Natural killer cell (primary cell): Measurements from ENCODE around the gene MS4A18. TPM values are rescaled to one million over a fixed set of nuclear protein-coding genes. Genes with fewer than 3 reads are reported as not detected.

ENCODE experiments used
- ATAC-seq, 3 donors: fragments of 150-1000 bp in 2 of 3; fragments of 200-7000 bp in 1 of 3; cut with Tn5 transposase; 1 replicate in 1 of 3; 2 replicates in 2 of 3; pipeline ENCODE4 v1.10.0; 2021; ENCODE audit warnings: mild to moderate bottlenecking in 2 of 3, moderate library complexity in 2 of 3
- DNase-seq, 2 donors: peaks; one replicate each; pipeline versions ENCODE4 v3.0.0 to v3.0.0-alpha.2; 2013 to 2021; ENCODE audit warnings: mixed read lengths in 1 of 2
- H3K27ac ChIP-seq: one replicate; pipeline ENCODE4 v1.5.1; 2013; ENCODE audit warnings: mild to moderate bottlenecking, low read length
- H3K27me3 ChIP-seq: one replicate; pipeline ENCODE4 v1.6.1; 2013; ENCODE audit warnings: low read length; ENCODE audit not compliant: control insufficient read depth, insufficient read depth
- H3K36me3 ChIP-seq: one replicate; pipeline ENCODE4 v1.6.1; 2013; ENCODE audit warnings: low read length; ENCODE audit not compliant: control insufficient read depth, insufficient read depth
- H3K4me1 ChIP-seq: one replicate; pipeline ENCODE4 v1.6.1; 2013; ENCODE audit warnings: low read length; ENCODE audit not compliant: control insufficient read depth, insufficient read depth
- H3K4me3 ChIP-seq: one replicate; pipeline ENCODE4 v1.5.1; 2013; ENCODE audit warnings: low read length
- H3K9me3 ChIP-seq: one replicate; pipeline ENCODE4 v1.6.1; 2013; ENCODE audit warnings: low read length; ENCODE audit not compliant: control insufficient read depth, insufficient read depth
- H3K27ac Mint-ChIP-seq, 2 donors: one replicate each; pipeline ENCODE4 v1.8.0; 2022; ENCODE audit warnings: mild to moderate bottlenecking in 2 of 2, mixed read lengths in 2 of 2, moderate library complexity in 1 of 2
- H3K27me3 Mint-ChIP-seq, 2 donors: one replicate each; pipeline ENCODE4 v1.8.0; 2022; ENCODE audit warnings: low read depth in 2 of 2, mixed read lengths in 2 of 2
- H3K36me3 Mint-ChIP-seq: one replicate; pipeline ENCODE4 v1.8.0; 2022; ENCODE audit warnings: mixed read lengths
- H3K4me1 Mint-ChIP-seq, 2 donors: one replicate each; pipeline ENCODE4 v1.8.0; 2022; ENCODE audit warnings: mixed read lengths in 2 of 2
- H3K4me3 Mint-ChIP-seq: one replicate; pipeline ENCODE4 v1.8.0; 2022; ENCODE audit warnings: mild to moderate bottlenecking, moderate library complexity, mixed read lengths
- H3K9me3 Mint-ChIP-seq, 2 donors: one replicate each; pipeline ENCODE4 v1.8.0; 2022; ENCODE audit warnings: mixed read lengths in 2 of 2
- CTCF ChIP-seq: fragments of 200-600 bp; IDR thresholded peaks from one replicate; pipeline ENCODE4 v1.8.0; 2022; ENCODE audit warnings: antibody characterized with exemption
- WGBS: methylation state at CpG from one replicate; pipeline ENCODE4 v1.1.7; 2013; ENCODE audit warnings: missing lambda C conversion rate; ENCODE audit not compliant: insufficient coverage; 5-methylcytosine and 5-hydroxymethylcytosine counted together
- intact Hi-C: fragments of 100-400 bp; cut with micrococcal nuclease; formaldehyde crosslinking; loops from one replicate; pipeline ENCODE4 v1.14.2; 2022
- total RNA-seq, 4 donors: library from RNA; stranded (reverse); fragments of 120-200 nt in 1 of 4; gene quantifications; one replicate each; pipeline versions ENCODE4 v1.2.3 to v1.2.4, GENCODE V29; 2013 to 2022

Gene MS4A18
- total RNA-seq, 3 donors from 2014 or later (not counting 1 experiment from before 2014, with no cell fraction given), result not detected

DNA sequence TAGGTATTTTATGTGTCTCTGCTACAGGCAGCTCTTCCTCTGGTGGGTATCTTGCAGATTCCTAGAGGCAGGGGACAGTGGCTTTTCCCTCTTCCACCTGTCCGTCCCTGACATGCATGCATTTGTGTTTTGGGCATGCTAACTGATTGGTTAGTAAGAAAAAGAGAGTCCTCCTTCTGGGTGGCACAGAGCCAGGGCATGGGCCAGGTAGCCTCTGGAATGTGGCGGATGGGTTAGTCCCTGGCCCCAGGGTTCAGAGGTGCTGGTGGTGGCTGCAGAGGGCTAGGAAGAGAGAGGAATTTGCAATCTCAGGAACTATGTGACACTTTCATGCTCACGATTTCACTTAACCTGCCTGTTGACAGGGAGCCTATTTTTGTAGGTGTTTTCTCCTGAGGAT lies 26.4 kb downstream of the MS4A18 start:
- Mint-ChIP-seq H3K27ac (no peak overlapping the region), H3K36me3 (no peaks in the 10 kb centered on the region), H3K9me3 (peaks cover 0 to 3% of the 10 kb centered on the region in 2 donors), H3K4me3 (no peak overlapping the region), H3K4me1 (no peaks in the 10 kb centered on the region), H3K27me3 (peaks cover 0 to 7% of the 10 kb centered on the region in 2 donors)
- Histone ChIP-seq H3K9me3 (no peaks in the 10 kb centered on the region), H3K4me1 (no peaks in the 10 kb centered on the region), H3K27me3 (no peaks in the 10 kb centered on the region), H3K4me3 (no peak overlapping the region), H3K36me3 (no peaks in the 10 kb centered on the region), H3K27ac (no peak overlapping the region)
- intact Hi-C loops, result no loop called here
- WGBS, result 86% methylated on average over 3 of the region's 3 CpGs
- ATAC-seq (no peak), DNase-seq (no peak)
- TF ChIP-seq CTCF, result no peak

- H3K4me1 Mint-ChIP-seq, result no peaks in the 10 kb centered on the region
Measured at GRCh38 chr11:60753309-60753708, 28.8 kb downstream of the MS4A18 start.

DNA sequence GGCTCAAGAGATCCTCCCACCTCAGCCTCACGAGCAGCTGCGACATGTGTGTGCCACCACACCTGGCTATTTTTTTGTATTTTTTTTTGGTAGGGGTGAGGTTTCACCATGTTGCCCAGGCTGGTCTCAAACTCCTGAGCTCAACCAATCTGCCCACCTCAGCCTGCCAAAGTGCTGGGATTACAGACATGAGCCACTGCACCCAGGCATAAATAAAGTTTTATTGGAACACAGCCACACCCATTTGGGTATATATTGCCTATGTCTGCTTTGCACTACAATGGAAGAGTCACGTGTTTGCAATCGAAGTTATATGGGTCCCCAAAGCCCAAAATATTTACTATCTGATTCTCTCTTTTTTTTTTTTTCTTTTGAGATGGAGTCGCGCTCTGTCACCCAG lies 30.4 kb downstream of the MS4A18 start:
- Histone ChIP-seq H3K9me3 (no peaks in the 10 kb centered on the region), H3K27me3 (no peaks in the 10 kb centered on the region), H3K27ac (no peak overlapping the region), H3K4me3 (no peak overlapping the region), H3K36me3 (no peaks in the 10 kb centered on the region), H3K4me1 (no peaks in the 10 kb centered on the region)
- Mint-ChIP-seq H3K27me3 (peaks cover 7 to 21% of the 10 kb centered on the region in 2 donors), H3K4me3 (no peak overlapping the region), H3K4me1 (no peaks in the 10 kb centered on the region), H3K27ac (no peak overlapping the region), H3K9me3 (no peaks in the 10 kb centered on the region), H3K36me3 (no peaks in the 10 kb centered on the region)
- intact Hi-C loops, result no loop called here
- 92% methylated on average over 6 of the region's 6 CpGs for WGBS
- TF ChIP-seq CTCF, result no peak
- DNase-seq (no peak), ATAC-seq (no peak)

More at GRCh38 chr11:60753309-60753708, 28.8 kb downstream of the MS4A18 start:
- ATAC-seq (no peak), DNase-seq (no peak)
- no peak overlapping the region for H3K27ac Mint-ChIP-seq
- TF ChIP-seq CTCF, result no peak
- H3K4me1 ChIP-seq, result no peaks in the 10 kb centered on the region
- no peaks in the 10 kb centered on the region for H3K36me3 Mint-ChIP-seq
- H3K27me3 Mint-ChIP-seq, result peaks cover 0 to 7% of the 10 kb centered on the region in 2 donors
- no peaks in the 10 kb centered on the region for H3K9me3 Mint-ChIP-seq
- no peaks in the 10 kb centered on the region for H3K27me3 ChIP-seq
- H3K27ac ChIP-seq, result no peak overlapping the region
- intact Hi-C loops, result no loop called here
- no peak overlapping the region for H3K4me3 Mint-ChIP-seq
- H3K9me3 ChIP-seq, result no peaks in the 10 kb centered on the region
- H3K4me3 ChIP-seq, result no peak overlapping the region
- no peaks in the 10 kb centered on the region for H3K36me3 ChIP-seq
- 69% methylated on average over 4 of the region's 4 CpGs for WGBS

- Mint-ChIP-seq H3K4me3 (no peak within 1 kb of the TSS), H3K9me3 (no peaks in the 10 kb centered on the region), H3K4me1 (no peaks in the 10 kb centered on the region), H3K27me3 (peaks cover 19 to 30% of the 10 kb centered on the region in 2 donors), H3K36me3 (no peaks in the 10 kb centered on the region), H3K27ac (no peak within 1 kb of the TSS)
- ATAC-seq, result no peak
- H3K27ac ChIP-seq, result no peak within 1 kb of the TSS
- H3K27me3 ChIP-seq, result no peaks in the 10 kb centered on the region
- TF ChIP-seq CTCF, result no peak
- peak in 1 of 2 donors; percentile 20 for DNase-seq
- no peaks in the 10 kb centered on the region for H3K4me1 ChIP-seq
- WGBS, result 64% methylated on average over 14 of the region's 14 CpGs
- no peaks in the 10 kb centered on the region for H3K36me3 ChIP-seq
- no peaks in the 10 kb centered on the region for H3K9me3 ChIP-seq
- intact Hi-C loops, result no loop called here
- no peak within 1 kb of the TSS for H3K4me3 ChIP-seq
Measured at GRCh38 chr11:60756307-60757032, 31.9 kb downstream of the MS4A18 start, which contains the start of gene MS4A15. MS4A15 (plus strand) TSS chr11:60756867; CDS start chr11:60763734, 6,867 bp downstream.
